HL-60 (cell line): Measurements from ENCODE around the gene FCN2.

Source experiments
- DNase-seq, 2 experiments: peaks; one replicate each; pipeline ENCODE4 v3.0.0-alpha.2; 2010 to 2020; ENCODE audit warnings: low read depth in 1 of 2, low spot score in 1 of 2
- H3K27ac ChIP-seq: fragments of 250-450 bp; sonication (Bioruptor Pico); replicated peaks from 2 replicates; pipeline ENCODE4 v1.5.1; 2020; ENCODE audit warnings: mild to moderate bottlenecking, moderate library complexity
- H3K27me3 ChIP-seq: fragments of 250-450 bp; sonication (Bioruptor Pico); 2 replicates; pipeline ENCODE4 v1.5.1; 2021; ENCODE audit warnings: mild to moderate bottlenecking, moderate library complexity; ENCODE audit not compliant: insufficient read depth, poor library complexity, severe bottlenecking
- H3K4me3 ChIP-seq: replicated peaks from 2 replicates; pipeline ENCODE4 v1.5.1; 2011; ENCODE audit warnings: mild to moderate bottlenecking, control low read depth, low read length; ENCODE audit not compliant: insufficient read depth
- CTCF ChIP-seq: IDR thresholded peaks from one replicate; pipeline ENCODE4 v1.5.1; 2011; ENCODE audit warnings: low read length, control low read depth, inconsistent platforms; ENCODE audit not compliant: insufficient read depth
- GABPA ChIP-seq: IDR thresholded peaks from 2 replicates; pipeline ENCODE4 v1.6.1; 2012; ENCODE audit warnings: low read depth
- POLR2AphosphoS5 ChIP-seq: IDR thresholded peaks from 2 replicates; pipeline ENCODE4 v1.6.1; 2012; ENCODE audit warnings: low read depth
- SPI1 ChIP-seq: IDR thresholded peaks from 2 replicates; pipeline ENCODE4 v1.6.1; 2012; ENCODE audit warnings: low read depth, mild to moderate bottlenecking, borderline replicate concordance
- TF ChIP-seq, protein P1 (sequence below): IDR thresholded peaks from 2 replicates; pipeline ENCODE4 v1.6.1; 2012; ENCODE audit warnings: low read depth; ENCODE audit not compliant: insufficient replicate concordance

FCN2 gene

DNA sequence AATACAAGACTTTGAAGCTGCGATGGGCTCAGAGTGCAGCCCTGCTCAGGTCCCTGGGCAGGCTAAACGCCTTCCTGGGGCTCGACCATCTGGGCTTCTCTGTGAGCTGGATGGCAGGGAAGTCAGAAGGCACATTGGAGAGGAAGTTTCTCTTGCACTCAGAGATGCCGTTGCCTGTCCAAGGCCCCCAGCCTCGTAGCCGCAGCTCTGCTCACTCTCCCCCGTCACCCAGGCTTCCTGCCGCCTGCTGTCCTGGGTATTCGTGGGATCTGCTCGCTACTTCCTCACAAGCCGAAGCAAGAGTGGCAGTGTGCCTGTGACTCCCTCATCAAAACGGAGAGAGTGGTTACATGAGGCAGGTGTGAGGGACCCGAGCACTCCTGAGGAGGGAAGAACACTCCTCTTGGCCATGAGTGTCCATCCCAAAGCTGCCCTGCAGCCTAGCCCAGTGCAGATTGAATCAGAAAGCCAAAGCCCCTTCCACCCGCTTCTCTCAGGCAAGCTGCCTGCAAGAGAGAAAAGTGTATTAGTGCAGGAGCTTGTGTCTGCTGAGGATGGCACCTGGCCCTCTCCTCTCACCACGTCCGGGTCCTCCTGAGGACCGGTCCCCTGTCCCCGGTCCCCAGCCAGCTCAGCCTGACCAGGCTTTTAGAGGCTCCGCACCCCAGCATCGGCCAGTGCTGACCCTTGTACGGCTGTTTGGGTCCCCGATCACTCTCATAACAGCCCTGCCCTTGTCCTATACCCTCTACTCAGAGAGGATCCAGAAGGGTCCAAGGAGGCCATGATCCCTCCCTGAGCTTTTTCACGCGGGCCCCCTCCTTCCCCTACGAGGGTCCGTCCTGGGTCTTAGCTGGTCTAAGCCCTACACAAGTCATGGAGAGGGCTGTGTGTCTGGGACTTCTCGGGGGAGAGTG is 7.3 kb downstream of the FCN2 start:
- H3K27me3 ChIP-seq = no peaks in the 10 kb centered on the region
- peak in 1 of 2 experiments; percentile 83 for DNase-seq
- H3K27ac ChIP-seq = no peak overlapping the region
- no peak for TF ChIP-seq CTCF
- peak; percentile 61; the same call in 1 of the 2 replicates for TF ChIP-seq POLR2AphosphoS5
- peak; percentile 69; the same call in 1 of the 2 replicates for TF ChIP-seq SPI1
- no peak overlapping the region for H3K4me3 ChIP-seq

- no peak for DNase-seq
- H3K4me3 ChIP-seq = no peak overlapping the region
- TF ChIP-seq GABPA = no peak
- TF ChIP-seq, protein P1, sequence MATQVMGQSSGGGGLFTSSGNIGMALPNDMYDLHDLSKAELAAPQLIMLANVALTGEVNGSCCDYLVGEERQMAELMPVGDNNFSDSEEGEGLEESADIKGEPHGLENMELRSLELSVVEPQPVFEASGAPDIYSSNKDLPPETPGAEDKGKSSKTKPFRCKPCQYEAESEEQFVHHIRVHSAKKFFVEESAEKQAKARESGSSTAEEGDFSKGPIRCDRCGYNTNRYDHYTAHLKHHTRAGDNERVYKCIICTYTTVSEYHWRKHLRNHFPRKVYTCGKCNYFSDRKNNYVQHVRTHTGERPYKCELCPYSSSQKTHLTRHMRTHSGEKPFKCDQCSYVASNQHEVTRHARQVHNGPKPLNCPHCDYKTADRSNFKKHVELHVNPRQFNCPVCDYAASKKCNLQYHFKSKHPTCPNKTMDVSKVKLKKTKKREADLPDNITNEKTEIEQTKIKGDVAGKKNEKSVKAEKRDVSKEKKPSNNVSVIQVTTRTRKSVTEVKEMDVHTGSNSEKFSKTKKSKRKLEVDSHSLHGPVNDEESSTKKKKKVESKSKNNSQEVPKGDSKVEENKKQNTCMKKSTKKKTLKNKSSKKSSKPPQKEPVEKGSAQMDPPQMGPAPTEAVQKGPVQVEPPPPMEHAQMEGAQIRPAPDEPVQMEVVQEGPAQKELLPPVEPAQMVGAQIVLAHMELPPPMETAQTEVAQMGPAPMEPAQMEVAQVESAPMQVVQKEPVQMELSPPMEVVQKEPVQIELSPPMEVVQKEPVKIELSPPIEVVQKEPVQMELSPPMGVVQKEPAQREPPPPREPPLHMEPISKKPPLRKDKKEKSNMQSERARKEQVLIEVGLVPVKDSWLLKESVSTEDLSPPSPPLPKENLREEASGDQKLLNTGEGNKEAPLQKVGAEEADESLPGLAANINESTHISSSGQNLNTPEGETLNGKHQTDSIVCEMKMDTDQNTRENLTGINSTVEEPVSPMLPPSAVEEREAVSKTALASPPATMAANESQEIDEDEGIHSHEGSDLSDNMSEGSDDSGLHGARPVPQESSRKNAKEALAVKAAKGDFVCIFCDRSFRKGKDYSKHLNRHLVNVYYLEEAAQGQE = no peak
- no peak for TF ChIP-seq SPI1
- no peak for TF ChIP-seq CTCF
- no peak for TF ChIP-seq POLR2AphosphoS5
- H3K27me3 ChIP-seq = no peaks in the 10 kb centered on the region
- H3K27ac ChIP-seq = no peak overlapping the region
Observed at GRCh38 chr9:134888603-134889190, 8.1 kb downstream of the FCN2 start.

DNA sequence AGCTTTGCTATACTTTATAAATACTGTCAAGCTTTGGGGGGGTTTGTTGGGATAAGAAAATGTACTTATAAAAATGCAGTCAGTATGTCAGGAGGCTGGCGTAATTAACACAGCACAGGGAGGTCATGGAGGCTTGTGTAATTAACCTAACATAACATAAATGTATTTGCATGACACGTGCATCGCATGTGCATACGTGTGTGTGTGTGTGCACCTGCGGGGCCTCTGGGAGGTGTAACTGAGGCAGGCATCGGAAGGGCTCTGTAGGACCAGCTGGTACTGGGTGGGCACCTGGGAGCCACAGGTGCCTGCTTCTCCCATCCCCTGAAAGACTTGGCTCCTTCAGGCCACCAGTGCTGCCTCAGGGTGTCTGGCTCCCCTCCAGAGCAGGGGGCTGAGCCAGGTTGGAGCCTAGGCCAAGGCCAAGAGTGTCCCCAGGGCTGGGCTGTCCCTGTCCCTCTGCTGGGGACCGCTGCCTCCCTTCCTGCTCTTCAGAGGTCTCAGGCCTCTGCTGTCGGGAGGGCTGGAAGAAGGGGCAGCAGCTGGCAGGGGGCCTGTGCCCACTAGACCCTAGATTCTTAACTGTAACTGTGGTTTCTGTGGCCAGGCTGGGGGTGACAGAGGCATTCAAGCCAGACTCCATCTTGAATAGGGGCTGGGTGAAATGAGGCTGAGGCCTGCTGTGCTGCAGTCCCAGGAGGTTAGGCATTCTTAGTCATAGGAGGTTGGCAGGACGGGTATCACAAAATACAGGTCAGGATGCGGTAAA is 9.0 kb downstream of the FCN2 start:
- Histone ChIP-seq H3K4me3 (no peak overlapping the region), H3K27me3 (no peaks in the 10 kb centered on the region), H3K27ac (no peak overlapping the region)
- DNase-seq = no peak
- no peak for TF ChIP-seq POLR2AphosphoS5
- no peak for TF ChIP-seq SPI1
- no peak for TF ChIP-seq CTCF
- TF ChIP-seq GABPA = no peak
- TF ChIP-seq, protein P1 = no peak
